Subcutaneous adipose tissue (tissue), 4 donors: ENCODE measurements around the gene RFX2. TPM values are rescaled to one million over a fixed set of nuclear protein-coding genes. Genes with fewer than 3 reads are reported as not detected.

Source experiments
- CTCF ChIP-seq: fragments of 450-650 bp; IDR thresholded peaks from one replicate; pipeline ENCODE4 v1.5.1; 2016; ENCODE audit warnings: low read depth, mild to moderate bottlenecking, control low read depth, antibody characterized with exemption, moderate library complexity
- total RNA-seq, 4 donors: library from RNA; depleted of rRNA; stranded (reverse); fragments of >200 nt; gene quantifications; one replicate each; pipeline ENCODE4 v1.1.0, GENCODE V29; 2016

Gene RFX2
- total RNA-seq, 4 donors from 2014 or later, result 2.9 to 8.9 (median 7.2) TPM

DNA sequence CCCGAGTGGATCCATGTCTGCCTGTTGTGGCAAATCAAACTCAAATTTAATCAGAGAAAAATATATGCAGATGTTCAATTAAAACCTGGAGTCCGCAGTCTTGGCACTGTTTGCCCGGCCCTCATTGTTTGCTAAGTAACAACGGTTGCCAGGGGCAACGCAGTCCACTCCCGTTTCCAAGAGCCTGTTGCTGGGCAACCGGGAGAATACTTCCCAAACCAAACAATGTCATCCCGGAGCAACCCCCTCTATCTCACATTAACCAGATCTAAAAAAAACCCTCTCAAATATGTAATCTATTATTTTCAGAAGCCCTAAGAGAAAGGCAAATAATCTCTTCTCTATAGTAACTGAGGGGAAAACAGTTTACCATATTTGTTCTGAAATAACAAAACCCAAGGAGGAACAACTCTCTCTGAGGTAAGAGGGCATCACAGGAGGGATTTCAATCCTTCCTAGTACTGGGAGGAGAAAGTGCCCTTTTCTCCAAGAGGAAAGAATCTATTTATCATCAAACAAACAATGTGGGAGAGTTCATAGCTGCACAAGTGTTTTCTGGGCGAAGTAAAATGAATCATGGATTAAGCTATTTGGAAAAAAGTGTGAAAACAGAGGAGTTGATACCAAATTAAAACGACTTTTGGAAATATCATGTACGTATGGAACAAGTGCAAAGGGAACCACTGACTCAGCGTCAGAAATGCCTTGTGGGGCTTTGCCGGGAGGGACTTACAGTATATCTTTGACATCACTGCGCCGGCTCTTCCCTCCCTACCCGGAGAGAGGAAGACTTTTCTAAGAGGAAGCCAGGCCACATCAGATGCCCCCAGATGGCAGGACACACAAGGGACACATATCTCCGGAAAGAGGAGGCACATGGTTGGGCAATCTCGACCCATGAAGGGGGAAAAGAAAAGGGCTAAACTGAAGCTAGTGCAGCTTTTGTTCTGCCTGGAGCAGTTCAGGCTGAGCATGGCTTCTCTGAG lies 43.3 kb downstream of the RFX2 start:
- TF ChIP-seq CTCF, result no peak

- no peak for TF ChIP-seq CTCF
These were observed 44.5 kb downstream of the RFX2 start for GRCh38 chr19:6065685-6066374.

GRCh38 chr19:6064336-6065073 lies 45.8 kb downstream of the RFX2 start:
- no peak for TF ChIP-seq CTCF

DNA sequence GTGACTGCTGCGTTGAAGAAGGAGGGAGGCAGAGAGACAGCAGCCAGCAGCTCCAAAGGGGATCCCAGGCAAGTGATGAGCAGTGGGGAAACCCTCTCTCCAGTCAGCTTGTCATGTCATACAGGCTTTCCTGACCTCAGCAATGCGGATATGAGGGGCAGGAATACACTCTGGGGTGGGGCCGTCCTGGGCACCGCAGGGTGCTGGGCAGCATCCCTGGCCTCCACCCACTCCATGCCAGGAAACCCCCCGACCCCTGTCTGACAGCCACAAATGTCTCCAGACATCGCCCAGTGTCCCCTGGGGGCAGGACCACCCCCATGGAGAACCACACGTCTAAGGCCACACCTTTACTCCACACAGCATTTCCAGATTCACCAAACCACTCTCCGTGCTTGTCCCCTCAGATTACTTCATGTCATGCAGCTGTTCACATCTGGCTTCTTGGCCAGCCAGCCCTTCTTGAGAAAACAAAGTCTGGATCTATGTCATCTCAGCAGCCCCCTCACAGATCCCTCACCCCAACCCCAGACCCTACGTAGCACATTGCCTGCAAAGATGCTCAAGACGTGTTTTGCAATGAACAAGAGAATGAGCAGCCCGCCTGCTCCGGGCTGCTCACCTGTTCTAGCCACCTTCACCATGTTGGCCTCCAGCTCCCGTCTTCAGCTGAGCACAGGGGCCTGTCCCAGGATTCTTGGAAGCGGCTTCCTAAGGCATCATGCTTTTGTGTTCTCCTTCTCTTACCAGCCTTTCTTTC lies 46.5 kb downstream of the RFX2 start:
- TF ChIP-seq CTCF, result no peak

GRCh38 chr19:6062961-6063575 lies 47.2 kb downstream of the RFX2 start:
- no peak for TF ChIP-seq CTCF

DNA sequence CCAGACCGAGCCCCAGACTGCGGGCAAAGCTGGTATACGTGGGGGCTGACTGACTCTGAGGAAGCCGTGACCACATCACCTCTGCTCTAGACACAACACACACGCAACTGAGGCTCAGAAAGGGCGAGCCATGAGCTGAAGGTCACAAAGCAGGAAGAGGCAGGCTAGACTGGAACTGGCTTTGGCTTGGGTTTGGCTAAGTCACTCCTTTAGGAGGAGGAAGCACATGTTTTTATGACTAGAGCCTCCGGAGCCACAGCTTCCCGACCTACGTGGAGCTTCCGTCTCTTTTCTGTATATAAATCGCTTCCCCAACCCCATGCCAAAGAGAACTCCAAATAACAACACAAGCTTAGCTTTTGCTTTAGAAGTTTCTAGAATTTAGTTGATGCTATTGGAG lies 48.0 kb downstream of the RFX2 start:
- TF ChIP-seq CTCF, result no peak
